Activated CD4-positive, alpha-beta T cell treated with anti-CD3 and anti-CD28 coated beads, Interleukin-2, amount 50 U/mL, for 4 hours (primary cell): Measurements from ENCODE around the gene DMRT1.

Experiments
- DNase-seq, 2 experiments: peaks; one replicate each; pipeline ENCODE4 v3.0.0-alpha.2; 2020

Gene DMRT1

DNA sequence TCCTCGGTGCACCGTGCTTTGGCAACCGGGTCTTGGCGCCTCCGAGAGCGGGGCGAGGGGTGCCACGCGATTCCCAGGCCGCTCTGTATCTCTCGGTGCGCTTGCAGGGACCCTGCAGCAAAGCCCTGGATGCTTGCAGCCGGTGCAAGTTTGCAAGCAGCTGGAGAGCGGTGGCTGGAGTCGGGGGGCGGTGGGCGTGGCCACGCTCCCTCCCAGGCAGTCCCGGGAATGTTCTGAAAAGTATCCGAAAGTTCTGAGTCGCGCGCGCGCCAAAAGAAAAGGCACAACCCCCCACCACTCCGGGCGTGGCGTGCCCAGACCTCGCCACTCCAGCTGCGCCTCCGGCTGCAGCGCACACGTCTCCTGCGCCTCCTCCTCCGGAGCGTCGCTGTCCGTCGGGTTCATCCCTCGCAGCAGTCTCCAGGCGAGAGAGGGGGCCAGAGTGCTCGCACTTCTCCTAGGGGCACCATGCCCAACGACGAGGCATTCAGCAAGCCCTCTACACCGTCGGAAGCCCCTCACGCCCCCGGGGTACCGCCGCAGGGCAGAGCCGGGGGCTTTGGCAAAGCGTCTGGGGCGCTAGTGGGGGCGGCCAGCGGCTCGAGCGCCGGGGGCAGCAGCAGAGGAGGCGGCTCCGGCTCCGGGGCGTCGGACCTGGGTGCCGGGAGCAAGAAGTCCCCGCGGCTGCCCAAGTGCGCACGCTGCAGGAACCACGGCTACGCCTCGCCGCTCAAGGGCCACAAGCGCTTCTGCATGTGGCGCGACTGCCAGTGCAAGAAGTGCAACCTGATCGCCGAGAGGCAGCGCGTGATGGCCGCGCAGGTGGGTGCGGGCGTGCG lies at the start of gene DMRT1:
DMRT1 (plus strand) TSS at position 327 of the 839 bp plus-strand sequence; CDS start at position 469, 142 bp downstream.
- no peak for DNase-seq

DNA sequence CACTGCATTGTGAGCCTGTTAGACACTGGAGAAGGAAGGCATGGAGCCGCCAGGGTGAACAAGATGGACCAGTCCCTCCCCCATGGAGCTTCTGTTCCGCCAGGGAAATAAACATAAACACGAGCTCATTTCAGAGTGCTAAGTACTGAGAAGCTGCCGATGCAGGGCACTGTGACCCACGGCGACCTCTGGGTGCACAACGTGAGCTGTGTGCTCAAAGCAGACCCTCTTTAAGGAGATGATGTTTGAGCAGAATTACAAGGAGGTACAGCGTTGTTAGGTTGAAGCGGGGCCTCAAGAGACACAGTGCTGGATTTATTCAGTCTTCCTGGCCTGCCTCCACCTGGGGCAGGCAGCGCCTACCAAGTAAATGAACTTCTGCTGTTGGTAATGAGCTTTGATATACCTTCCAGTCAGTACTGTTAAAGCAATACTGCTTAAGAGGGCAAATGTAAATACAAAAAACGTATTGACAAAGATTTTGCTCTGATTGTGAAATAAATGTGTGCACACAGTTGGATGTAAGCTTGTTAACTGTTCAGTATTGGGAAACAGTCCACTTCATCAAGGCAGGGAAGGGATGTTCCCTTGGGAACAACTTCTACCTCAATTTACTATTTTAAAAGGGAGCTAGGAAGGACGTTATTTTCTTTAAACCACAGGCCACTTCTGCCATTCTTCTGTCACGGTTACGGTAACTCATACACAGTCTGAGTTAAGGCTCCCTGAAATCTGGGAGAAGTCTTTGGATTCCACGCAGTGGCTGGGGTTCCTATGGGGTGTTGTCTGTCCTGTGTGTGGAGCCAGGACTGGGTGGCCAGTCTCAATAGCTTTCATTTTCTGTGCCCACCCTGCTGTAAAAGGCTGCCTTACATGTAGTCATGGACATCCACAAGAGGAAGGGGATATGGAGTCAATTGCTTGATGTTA lies 48.9 kb upstream of the DMRT1 start:
- no peak for DNase-seq

DNA sequence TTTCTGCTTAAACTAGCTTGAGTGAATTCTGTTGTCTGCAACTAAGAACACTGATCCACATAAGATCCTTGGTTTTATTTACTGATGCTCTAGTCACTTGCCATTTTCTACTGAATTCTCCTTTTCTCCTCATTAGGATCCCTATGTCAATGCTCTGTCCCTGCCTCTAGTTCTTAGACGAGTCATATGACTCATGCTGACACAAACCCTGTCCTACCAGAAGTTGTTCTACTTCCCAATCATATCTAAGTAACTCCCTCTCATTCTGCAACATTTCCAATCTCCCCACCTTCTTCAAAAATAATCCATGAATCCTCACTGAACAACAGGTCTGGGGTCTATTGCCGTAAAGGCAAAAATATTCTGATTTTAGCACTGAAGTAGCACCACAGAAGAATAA lies 47.1 kb upstream of the DMRT1 start:
- DNase-seq: no peak

DNA sequence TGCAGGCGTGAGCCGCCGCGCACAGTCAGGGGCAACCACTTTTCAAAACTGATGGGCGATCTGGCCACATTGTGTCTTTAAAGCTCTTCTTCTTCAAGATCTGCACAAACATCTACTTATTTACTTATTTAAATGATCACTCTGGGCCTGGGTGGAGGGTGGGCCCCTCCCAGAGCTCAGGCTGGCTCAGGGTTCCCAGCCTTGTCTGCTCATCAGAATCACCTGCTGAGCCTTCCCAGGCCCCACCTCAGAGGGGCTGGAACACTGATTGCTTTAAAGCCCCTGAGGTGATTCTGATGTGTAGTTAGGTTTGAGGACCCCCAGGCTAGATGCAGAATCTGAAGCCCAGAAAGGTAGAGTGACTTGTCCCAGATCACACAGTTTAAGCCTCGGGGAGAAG lies 45.6 kb upstream of the DMRT1 start:
- DNase-seq: no peak

DNA sequence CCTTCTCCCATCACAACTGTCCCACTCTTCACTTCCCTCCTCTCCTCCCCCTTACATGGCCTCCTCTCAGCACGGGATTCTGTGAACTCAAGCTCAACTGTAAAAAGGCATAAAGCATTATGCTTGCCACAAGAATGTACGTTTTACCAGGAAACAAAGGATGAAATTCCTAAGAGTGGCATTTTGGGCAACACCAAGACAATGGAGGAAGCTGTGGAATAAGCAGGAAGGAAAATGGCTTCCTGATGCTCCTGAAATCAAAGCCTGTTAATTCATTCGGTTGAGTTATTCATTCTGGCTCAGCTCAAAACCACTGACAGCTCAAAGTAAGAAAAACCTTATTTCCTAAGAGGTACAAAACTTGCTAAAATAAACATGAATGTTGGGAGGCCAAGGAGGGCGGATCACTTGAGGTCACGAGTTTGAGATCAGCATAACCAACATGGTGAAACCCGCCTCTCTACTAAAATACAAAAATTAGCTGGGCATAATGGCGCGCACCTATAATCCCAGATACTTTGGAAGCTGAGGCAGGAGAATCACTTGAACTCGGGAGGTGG lies 40.8 kb upstream of the DMRT1 start:
- no peak for DNase-seq

DNA sequence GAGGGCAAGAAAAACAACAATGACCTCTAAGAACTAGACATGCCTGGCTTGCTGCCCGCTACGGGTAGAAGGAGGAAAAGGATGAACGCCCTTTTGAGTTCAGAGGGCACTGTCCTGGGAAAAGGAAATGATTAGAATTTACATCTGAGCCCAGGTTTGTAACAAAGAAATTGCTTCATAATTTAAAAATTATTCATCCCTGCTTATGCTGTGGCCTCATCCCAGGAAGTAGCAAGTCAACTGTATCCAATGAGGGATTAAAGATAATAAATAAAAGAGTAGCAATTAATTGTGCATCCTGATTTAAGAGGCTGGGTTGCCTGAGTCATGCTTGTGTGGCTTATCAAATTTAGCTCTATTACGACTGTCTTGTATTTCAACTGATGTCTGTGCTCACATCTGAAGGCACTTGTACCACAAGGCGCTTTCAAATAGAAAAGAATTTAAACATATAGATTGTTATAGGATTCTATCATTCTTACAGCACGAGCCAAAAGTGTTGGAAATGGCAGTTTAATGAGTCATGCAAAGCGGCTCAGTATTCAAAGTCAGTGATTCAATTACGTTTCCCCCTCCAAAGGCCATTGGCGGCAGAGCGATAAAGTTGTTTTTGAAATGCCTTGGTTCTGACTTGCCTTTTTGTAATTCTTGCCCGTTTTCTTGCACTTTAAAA lies 40.0 kb upstream of the DMRT1 start:
- no peak for DNase-seq

DNA sequence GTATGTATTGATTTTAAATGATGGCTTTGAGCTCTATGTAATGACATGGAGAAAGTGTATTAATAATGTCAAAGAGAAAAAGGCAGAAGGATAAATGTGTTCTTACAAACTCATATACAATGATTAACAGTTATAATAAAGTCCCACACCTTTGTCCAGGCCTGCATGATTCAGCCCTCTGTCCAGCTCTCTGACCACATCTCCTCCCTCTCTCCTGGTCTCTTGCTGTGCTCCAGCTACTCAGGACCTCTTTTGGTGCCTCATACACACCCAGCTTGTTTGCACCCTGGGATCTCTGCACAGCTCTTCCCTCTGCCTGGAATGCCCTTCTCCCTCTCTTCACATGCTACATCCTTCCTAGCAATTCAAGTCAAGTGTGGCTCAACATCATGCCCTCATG lies 37.5 kb upstream of the DMRT1 start:
- no peak for DNase-seq

DNA sequence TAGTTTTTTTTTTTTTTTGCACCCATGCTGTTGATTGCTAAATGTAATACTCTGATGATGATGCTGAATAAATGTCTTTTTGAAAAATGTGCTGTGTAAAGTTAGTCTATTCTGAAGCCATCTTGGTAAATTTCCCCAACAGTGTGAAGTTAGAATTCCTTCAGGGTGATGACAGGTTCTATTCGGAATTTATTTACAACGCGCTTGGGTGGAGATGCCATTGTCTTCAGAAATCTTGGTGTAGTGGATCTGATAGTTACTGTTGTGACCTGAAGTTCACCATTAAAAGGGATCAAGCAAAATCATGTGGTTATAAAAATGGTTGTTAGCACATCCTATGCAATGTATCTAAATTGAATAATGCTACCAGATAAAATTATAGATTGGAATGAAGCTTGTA lies 36.3 kb upstream of the DMRT1 start:
- no peak for DNase-seq

DNA sequence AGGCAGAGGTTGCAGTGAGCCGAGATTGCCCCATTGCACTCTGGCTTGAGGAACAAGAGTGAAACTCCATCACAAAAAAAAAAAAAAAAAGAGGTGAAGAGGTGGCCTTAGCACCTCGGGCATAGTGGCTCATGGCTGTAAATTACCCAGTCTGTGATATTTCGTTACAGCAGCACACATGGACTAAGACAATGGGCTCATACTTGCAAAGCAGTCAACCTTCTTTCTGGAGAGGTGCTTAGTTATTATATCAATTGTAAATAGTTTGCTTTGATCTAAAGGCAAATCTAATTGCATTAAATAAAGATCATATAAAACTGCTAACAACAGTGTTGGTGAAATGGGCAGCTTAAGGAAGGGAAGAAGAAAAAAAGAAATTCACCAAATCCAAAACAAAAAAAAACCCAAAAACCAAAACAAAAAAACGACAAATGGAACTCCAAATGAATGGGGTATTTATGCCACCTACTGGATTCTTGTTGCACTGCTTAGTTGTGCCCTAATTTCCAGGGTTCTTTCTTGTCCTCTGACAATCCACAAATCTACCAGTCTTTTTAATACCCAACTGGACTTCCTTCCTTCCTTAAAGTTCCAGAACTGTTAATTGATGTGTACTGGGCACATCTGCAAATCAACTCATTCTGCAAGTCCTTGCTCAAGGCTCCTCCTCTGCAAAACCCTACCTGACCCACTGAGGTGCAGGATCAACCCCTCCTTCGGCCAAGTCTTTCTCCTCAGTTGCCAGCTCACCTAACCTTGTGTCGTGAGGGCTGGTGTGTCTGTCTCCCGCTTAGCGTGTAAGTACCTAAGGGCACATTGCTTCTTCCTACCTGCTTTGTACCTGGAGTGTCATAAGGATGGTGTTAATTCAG lies 35.0 kb upstream of the DMRT1 start:
- no peak for DNase-seq

DNA sequence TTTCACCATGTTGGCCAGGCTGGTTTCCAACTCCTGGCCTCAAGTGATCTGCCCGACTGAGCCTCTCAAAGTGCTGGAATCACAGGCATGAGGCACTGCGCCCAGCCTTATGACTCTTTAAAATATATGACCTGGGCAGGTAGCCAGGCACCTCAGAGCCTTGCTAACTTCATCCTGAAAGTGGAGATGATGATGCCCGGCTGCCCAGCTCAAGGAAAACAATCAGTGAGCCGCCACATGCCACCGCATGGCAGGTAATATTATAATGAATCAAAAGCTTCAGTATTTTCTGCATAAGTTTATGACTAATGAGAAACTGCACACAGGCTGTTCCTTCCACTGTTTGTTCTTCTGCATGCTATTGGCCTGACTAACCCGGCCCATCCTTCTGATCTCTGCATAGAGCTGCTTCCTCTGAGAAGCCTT lies 30.4 kb upstream of the DMRT1 start:
- no peak for DNase-seq

DNA sequence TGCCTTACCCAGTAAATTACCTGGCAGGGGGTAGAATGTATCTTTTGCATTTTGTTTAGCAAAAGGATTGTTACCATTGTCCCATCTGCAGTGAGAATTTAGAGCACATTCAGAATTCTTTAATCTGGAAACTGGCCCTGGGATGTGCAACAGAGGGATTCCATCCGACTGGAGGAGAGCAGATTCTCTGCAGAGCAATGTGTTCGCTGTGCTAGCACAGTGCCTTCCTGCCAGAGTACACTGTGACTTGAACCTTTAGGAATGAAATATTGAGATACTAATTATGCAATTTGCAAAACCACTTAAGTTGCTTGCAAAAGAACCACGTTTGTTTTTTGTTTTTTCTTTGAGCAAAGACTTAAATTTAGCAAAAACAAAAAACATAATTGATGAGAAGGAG lies 22.5 kb upstream of the DMRT1 start:
- no peak for DNase-seq

DNA sequence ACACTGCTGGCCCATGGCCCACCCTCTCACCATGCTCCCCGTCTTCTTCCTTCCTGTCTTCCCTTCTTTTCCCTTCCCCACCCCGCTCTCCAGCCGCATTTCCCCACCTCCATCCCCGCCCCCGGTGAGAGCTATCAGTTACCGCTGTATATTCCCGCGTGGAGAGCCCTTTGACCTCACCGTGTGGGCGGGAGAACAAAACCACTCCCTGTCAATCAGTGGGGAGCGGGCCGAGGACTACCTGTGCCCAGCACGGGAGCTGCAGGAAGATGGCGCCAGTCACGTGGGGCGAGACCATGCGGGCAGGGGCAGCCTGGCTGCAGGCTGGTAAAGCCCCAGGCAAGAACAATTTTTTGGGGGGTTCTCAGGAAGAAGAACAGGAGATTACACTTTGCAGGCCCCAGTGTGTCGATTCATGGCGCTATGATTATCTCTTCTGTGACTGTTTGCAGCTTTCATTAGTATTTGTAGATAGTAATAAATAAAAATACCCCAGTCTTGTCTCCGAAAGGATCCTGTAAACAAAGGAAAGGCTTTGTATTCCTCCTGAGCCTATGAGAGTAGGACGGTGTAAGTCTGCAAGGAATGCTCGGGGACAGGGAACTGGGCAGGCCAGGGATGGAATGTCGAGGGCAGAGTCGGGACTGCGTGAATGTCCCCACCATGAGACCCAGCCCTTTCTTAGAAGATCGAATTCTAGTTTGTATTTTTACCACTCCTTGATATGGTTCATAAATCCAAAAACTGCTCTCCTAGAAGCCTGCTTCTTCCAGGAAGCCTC lies 14.8 kb upstream of the DMRT1 start:
- DNase-seq: no peak

DNA sequence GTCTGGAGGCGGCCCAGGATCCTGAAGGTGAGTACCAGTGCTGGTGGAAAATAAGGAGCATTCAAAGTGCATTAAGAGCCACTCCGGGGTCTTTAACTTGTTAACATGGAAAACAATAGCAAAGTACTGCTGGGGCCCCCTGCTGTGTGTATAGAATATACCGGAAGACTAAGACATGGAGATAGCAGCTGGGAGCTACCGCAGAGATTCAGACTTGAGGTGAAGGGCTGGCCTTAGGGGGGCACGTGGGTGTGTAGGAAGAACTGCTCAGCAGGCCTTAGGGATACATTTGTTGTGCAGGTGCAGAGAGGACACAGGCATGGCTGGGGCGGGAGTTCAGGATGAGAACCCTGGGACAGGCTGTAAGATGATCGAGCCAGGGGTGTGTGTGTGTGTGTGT lies 1.2 kb upstream of the DMRT1 start:
- no peak for DNase-seq

DNA sequence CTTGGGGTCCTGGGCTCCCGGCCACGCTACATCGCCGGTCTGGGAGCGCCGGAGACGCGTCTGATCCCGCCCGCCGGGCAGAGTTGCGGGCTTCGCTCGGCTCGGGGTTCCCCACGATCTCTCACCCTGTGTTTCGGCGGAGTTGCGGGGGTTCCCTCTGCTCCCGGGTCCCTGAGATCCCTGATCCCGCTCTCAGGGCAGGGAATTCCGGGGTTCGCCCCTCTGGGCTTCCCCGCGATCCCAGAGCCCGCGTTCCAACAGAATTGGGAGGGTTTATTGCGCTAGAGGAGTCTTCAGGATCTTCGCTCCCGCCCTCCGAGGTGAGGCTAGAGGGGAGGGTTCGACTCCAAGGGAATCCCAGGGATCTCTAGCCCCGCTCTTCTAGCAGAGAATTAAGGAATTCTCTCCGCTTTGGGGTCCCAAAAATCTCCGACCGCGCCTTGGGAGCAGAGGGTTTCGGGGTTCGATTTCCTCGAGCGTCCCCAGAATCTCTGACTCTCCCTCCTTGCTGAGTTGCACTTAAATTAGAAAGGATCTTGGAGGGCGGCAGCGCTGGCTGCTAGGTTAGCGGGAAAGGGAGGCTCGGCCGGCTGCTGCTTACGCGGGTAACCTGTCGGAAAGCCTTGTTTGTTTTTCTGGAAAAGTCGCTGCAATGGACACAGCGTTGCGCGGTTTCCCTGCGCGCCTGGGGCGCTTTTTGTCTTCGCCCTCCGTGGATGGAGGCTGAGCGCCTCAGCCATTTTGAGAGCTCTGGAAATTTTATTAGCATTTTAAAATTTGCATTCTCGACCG lies 1.3 kb downstream of the DMRT1 start:
- DNase-seq: no peak

DNA sequence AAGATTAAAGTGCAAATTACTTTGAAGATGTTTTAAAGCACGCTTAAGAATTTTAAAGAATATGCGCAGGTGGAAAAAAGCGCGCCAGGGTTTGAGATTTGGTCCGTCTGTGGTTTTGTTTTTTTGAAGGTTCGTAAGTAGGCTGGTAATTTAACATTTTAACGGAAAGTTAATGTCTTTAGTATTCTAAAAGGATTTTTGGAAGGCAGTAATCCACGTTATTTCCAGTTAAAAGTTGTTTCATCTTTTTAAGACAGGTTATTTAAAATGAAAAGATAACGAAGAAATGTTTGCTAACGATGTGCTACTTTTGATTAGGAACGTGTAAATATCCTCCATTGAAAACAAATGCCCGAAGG lies 1.9 kb downstream of the DMRT1 start:
- DNase-seq: no peak

DNA sequence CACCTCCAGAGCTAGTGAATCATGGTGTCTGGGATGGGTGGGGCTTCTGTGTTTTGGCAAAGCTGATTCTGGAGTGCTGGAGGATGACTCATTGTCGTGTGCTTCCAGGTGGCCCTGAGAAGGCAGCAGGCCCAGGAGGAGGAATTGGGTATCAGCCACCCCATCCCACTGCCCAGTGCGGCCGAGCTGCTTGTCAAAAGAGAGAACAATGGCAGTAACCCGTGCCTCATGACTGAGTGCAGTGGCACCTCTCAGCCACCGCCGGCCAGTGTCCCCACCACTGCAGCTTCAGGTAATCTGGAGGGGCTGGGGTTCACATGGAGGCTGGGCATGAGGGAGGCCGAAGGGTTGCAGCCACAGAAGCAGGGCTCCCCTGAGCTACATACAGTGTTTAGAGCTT lies 5.4 kb downstream of the DMRT1 start:
- DNase-seq: no peak

DNA sequence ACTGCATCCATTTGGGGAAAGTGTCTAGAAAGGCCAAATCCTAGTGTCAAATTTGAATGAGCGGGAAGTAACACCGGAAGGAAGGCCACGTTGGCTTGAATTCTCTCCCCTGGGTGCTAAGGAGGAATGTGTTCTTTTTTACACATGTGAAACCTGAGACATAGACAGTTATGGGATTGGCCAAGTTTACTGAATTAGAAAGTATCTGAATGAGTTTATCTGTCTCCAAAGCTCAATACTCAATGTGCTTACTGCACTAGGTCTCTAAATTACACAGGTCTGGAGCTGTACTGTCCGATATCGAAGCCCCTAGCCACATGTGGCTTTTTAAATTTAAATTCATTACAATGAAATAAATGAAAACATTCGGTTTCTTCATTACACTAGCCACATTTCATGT lies 6.0 kb downstream of the DMRT1 start:
- DNase-seq: no peak

DNA sequence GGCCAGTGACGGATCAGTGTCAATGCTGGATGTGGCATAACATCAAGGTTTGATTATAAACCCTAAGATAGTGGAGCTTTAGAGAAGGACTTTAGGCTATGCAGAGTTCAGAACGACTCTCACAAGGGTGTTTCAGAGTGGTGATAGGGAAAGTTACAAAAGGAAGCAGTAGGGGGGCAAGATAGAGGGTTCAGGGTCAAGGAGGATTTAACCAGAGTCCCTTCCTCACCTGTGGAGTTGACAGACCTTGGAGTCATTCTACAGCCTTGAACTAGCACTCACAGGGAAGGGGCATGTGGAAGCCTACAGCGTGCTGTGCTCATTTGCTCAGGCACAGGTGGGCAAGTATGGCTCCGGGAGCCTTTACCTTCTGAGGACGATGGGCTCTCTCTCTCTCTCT lies 7.9 kb downstream of the DMRT1 start:
- no peak for DNase-seq

DNA sequence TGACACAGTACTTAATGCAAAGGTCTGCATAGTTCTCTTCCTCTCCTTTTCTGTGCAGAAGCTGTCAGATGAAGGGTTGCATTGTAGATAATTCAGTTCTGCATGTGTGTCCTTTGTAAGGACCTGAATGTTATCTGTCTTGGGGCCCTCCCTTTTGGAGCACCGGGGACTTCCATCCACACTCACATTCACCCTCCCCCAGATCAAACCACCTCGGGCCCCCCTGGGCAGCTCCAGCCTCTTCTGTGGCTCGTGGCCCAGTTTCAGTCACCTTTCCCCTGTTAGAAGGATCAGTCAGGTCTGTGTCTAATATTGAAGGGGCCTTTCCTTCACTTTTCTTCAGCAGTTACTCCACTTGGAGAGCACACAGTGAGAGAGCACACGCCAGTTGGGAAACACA lies 11.0 kb downstream of the DMRT1 start:
- DNase-seq: no peak

DNA sequence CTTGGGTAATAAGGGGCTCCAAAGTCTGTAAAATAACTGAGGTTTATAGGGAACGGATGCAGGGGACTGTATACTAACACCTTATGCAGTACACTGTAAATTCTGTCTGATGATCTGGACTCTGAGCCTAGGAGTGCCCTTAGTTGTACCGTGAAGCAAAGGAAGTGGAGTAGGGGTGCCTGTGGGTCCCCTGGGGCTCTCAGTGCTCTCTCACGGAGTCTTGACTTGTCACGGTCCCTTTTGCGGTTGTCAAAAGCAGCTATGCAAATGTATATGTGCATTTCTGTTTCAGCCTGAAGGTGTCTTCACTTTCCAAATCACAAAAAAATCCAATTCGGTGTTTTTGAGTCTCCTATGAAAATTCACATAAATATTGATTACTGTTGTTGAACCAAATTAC lies 17.8 kb downstream of the DMRT1 start:
- DNase-seq: no peak

DNA sequence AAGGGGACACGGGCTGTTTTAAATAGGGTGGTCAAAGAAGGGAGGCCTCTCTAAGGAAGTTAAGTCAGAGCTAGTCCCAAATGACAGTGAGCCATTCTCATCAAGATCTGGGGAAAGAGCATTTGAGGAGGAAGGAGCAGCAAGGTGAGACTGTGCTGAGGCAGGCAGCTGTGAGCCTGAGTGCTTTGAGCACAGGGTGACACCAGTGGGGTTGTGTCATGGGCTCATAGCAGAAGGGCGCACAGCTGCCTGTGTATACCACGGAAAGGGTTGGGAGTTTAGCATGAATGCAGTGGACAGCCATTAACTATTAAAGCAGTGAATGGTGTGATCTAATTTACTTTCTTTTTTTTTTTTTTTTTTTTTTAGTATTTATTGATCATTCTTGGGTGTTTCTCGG lies 19.2 kb downstream of the DMRT1 start:
- DNase-seq: no peak
